ENCODE results near the gene FGF22. TPM values are rescaled to one million over a fixed set of nuclear protein-coding genes. Genes with fewer than 3 reads are reported as not detected.

The FGF22 gene
- total and polyA plus RNA-seq, 2 of the 8 experiments (the other 6 are each of a cell fraction or from before 2014, with no cell fraction given), result 0.44 to 1.7 TPM

- TF ChIP-seq CHD7 (IDR thresholded peaks at IDR 0.05; ENCODE audit: insufficient replicate concordance, low read length) (no peak), RAD21 (IDR thresholded peaks at IDR 0.05 in 1 of 2, conservative IDR thresholded peaks at IDR 0.05 in 1 of 2; ENCODE audit: low read depth in 2 of 2, low read length in 2 of 2) (no peak), JUND (IDR thresholded peaks at IDR 0.05; ENCODE audit: low read length) (no peak), KDM5A (IDR thresholded peaks at IDR 0.05; ENCODE audit: low read length) (no peak), POU5F1 (IDR thresholded peaks at IDR 0.05; ENCODE audit: low read depth, low read length) (no peak), SUZ12 (IDR thresholded peaks at IDR 0.05; ENCODE audit: low read length) (no peak), CTBP2 (IDR thresholded peaks at IDR 0.05; ENCODE audit: borderline replicate concordance, insufficient read depth, insufficient read length, low read length) (no peak), KDM4A (IDR thresholded peaks at IDR 0.05; ENCODE audit: low read depth, low read length, severe bottlenecking) (peak; percentile 34)
- TF ChIP-seq, protein P1, sequence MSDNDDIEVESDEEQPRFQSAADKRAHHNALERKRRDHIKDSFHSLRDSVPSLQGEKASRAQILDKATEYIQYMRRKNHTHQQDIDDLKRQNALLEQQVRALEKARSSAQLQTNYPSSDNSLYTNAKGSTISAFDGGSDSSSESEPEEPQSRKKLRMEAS (IDR thresholded peaks at IDR 0.05), result peak; percentile 71; the same call in 1 of the 2 replicates
These were observed 23.4 kb downstream of the FGF22 start, which contains the start of gene RNF126 (continued) for GRCh38 chr19:662962-663681.
